ENCODE measurements around the gene ACAT2.
"Not testable (repeated sequence)": the region's sequence is repeated elsewhere in the genome, so short reads cannot be mapped to it uniquely, and the experiment has no call there.

ACAT2 gene

GRCh38 chr6:159730332-159730676 lies 31.5 kb upstream of the ACAT2 start:
- no peak for DNase-seq (ENCODE audit: low spot score)

- DNase-seq (ENCODE audit: low spot score): not testable (repeated sequence)
These were observed 29.3 kb upstream of the ACAT2 start for GRCh38 chr6:159732550-159732949.

- not testable (repeated sequence) for DNase-seq (ENCODE audit: low spot score)
These were observed 28.4 kb upstream of the ACAT2 start for GRCh38 chr6:159733395-159733794.

GRCh38 chr6:159736908-159737307 lies 24.9 kb upstream of the ACAT2 start:
- DNase-seq (ENCODE audit: low spot score): no peak

GRCh38 chr6:159739341-159739740 lies 22.5 kb upstream of the ACAT2 start:
- no peak for DNase-seq (ENCODE audit: low spot score)

- no peak for DNase-seq (ENCODE audit: low spot score)
These were observed 19.7 kb upstream of the ACAT2 start for GRCh38 chr6:159742165-159742564.

GRCh38 chr6:159745081-159745480 lies 16.8 kb upstream of the ACAT2 start:
- no peak for DNase-seq (ENCODE audit: low spot score)

GRCh38 chr6:159746759-159747158 lies 15.1 kb upstream of the ACAT2 start:
- no peak for DNase-seq (ENCODE audit: low spot score)

GRCh38 chr6:159748127-159748526 lies 13.7 kb upstream of the ACAT2 start:
- DNase-seq (ENCODE audit: low spot score): not testable (repeated sequence)

GRCh38 chr6:159751448-159751847 lies 10.4 kb upstream of the ACAT2 start:
- no peak for DNase-seq (ENCODE audit: low spot score)

GRCh38 chr6:159753081-159753872 lies 8.6 kb upstream of the ACAT2 start:
- no peak for DNase-seq (ENCODE audit: low spot score)

GRCh38 chr6:159754401-159754800 lies 7.4 kb upstream of the ACAT2 start:
- no peak for DNase-seq (ENCODE audit: low spot score)

GRCh38 chr6:159754959-159755914 lies 6.6 kb upstream of the ACAT2 start:
- no peak for DNase-seq (ENCODE audit: low spot score)

- no peak for DNase-seq (ENCODE audit: low spot score)
These were observed 5.3 kb upstream of the ACAT2 start for GRCh38 chr6:159756508-159756907.

- DNase-seq (ENCODE audit: low spot score): peak; percentile 14
These were observed 3.5 kb upstream of the ACAT2 start for GRCh38 chr6:159758031-159759001.

- DNase-seq (ENCODE audit: low spot score): no peak
These were observed 2.2 kb upstream of the ACAT2 start for GRCh38 chr6:159759645-159760044.

- DNase-seq (ENCODE audit: low spot score): peak; percentile 35
These were observed 1.2 kb upstream of the ACAT2 start for GRCh38 chr6:159760602-159761057.

GRCh38 chr6:159761129-159761872 lies 544 bp upstream of the ACAT2 start:
- DNase-seq (ENCODE audit: low spot score): peak; percentile 8

- peak; percentile 5 for DNase-seq (ENCODE audit: low spot score)
These were observed 942 bp downstream of the ACAT2 start for GRCh38 chr6:159762681-159763293.

GRCh38 chr6:159766906-159767305 lies 5.1 kb downstream of the ACAT2 start:
- no peak for DNase-seq (ENCODE audit: low spot score)

- DNase-seq (ENCODE audit: low spot score): no peak
These were observed 7.6 kb downstream of the ACAT2 start for GRCh38 chr6:159769470-159769869.

All from iPS-NIHi11 (cell line).